Measurements from ENCODE around the gene IGFBP2.

- TF ChIP-seq CTCF (IDR thresholded peaks at IDR 0.05) (no peak), POLR2A (IDR thresholded peaks at IDR 0.05) (no peak)
Observed at GRCh38 chr2:216659276-216659675, 26.1 kb downstream of the IGFBP2 start.

Measured in esophagus squamous epithelium (tissue), 4 donors.